ENCODE data around the gene HOXA4. TPM values are rescaled to one million over a fixed set of nuclear protein-coding genes. Genes with fewer than 3 reads are reported as not detected.

The HOXA4 gene
- total and polyA plus RNA-seq, 2 of the 8 experiments (the other 6 are each of a cell fraction or from before 2014, with no cell fraction given), result not detected

GRCh38 chr7:27112955-27113949 lies 17.3 kb downstream of the HOXA4 start:
- Histone ChIP-seq H3K4ac (replicated peaks; ENCODE audit: insufficient read length, low read depth, low read length) (no peak overlapping the region), H3K36me3 (ENCODE audit: control insufficient read depth in 2 of 4, insufficient read depth in 4 of 4, low read length in 3 of 4) (peaks cover 0 to 3% (median 0%) of the 10 kb centered on the region in 4 experiments; a peak in 2 of 8 replicates), H3K79me2 (ENCODE audit: control insufficient read depth in 1 of 2, insufficient read depth in 2 of 2, low read length in 2 of 2) (no peaks in the 10 kb centered on the region), H2AFZ (ENCODE audit: low read length) (no peak overlapping the region), H2AK5ac (ENCODE audit: low read depth, low read length) (no peak overlapping the region), H4K20me1 (replicated peaks in 1 of 2; ENCODE audit: control insufficient read depth in 1 of 2, insufficient read depth in 2 of 2, low read length in 2 of 2) (peaks cover 31 to 44% of the 10 kb centered on the region in 2 experiments), H3K14ac (ENCODE audit: insufficient read length) (no peak overlapping the region), H4K91ac (replicated peaks; ENCODE audit: insufficient read length, low read length) (no peak overlapping the region), H4K8ac (ENCODE audit: extremely low read depth, insufficient read depth, low read length) (no peak overlapping the region), H3K27me3 (replicated peaks in 1 of 4; ENCODE audit: control insufficient read depth in 3 of 4, extremely low read depth in 1 of 4, insufficient read depth in 3 of 4, low read length in 3 of 4) (peaks cover 96 to 99% (median 97%) of the 10 kb centered on the region in 4 experiments), H3K9me3 (ENCODE audit: insufficient read depth in 2 of 2, low read depth in 1 of 2, low read length in 1 of 2) (no peaks in the 10 kb centered on the region), H2BK20ac (ENCODE audit: low read length) (no peak overlapping the region), H3K4me3 (ENCODE audit: extremely low read depth in 1 of 4, insufficient read depth in 2 of 4, low read depth in 3 of 4, low read length in 4 of 4) (peak overlapping the region in 1 of 4 experiments; percentile 42; a peak in 3 of 8 replicates), H3K79me1 (ENCODE audit: low read depth, low read length) (no peaks in the 10 kb centered on the region), H3K4me2 (ENCODE audit: insufficient read depth in 1 of 2, low read depth in 2 of 2, low read length in 2 of 2) (peak overlapping the region; percentile 49 to 54), H3K23ac (ENCODE audit: insufficient read length) (no peak overlapping the region), H4K5ac (ENCODE audit: insufficient read length, low read depth, low read length) (no peak overlapping the region), H2BK12ac (ENCODE audit: low read depth, low read length) (no peak overlapping the region; the same call in 1 of the 2 replicates), H3K56ac (replicated peaks; ENCODE audit: insufficient read length, low read depth, low read length) (no peak overlapping the region), H3K4me1 (replicated peaks in 1 of 4; ENCODE audit: control insufficient read depth in 3 of 4, insufficient read depth in 4 of 4, low read length in 3 of 4) (peaks cover 0 to 11% (median 3%) of the 10 kb centered on the region in 4 experiments; a peak in 5 of 7 replicates), H2BK5ac (ENCODE audit: low read depth, low read length) (no peak overlapping the region), H3K18ac (ENCODE audit: extremely low read depth, low read length) (no peak overlapping the region), H3K9ac (replicated peaks in 1 of 4; ENCODE audit: extremely low read depth in 1 of 4, low read depth in 3 of 4, low read length in 3 of 4) (no peak overlapping the region), H2BK15ac (ENCODE audit: low read length) (no peak overlapping the region), H3K27ac (ENCODE audit: low read depth, low read length) (no peak overlapping the region), H3K23me2 (ENCODE audit: low read depth, low read length) (no peaks in the 10 kb centered on the region), H2BK120ac (replicated peaks; ENCODE audit: low read depth, low read length) (no peak overlapping the region)
- FAIRE-seq (no peak), DNase-seq (ENCODE audit: low read depth in 1 of 2, low spot score in 2 of 2) (peak in 1 of 2 experiments; percentile 78)
- WGBS, 2 experiments (ENCODE audit: extremely low coverage in 1 of 2, insufficient coverage in 1 of 2, insufficient read length in 1 of 2, insufficient replicate concordance in 2 of 2, low coverage in 1 of 2, low lambda C conversion rate in 2 of 2, missing lambda C conversion rate in 1 of 2), result 7% methylated on average over 16 of the region's 57 CpGs; no CpG with 5 or more reads in 1 of the 2 experiments
- ChIA-PET CTCF (ENCODE audit: partially characterized antibody) (no interaction called here), POLR2A (ENCODE audit: partially characterized antibody) (no interaction called here)
- TF ChIP-seq JUN (IDR thresholded peaks at IDR 0.05; ENCODE audit: low read depth, low read length), result no peak
- no peak for TF ChIP-seq BACH1 (IDR thresholded peaks at IDR 0.05; ENCODE audit: low read length)
- no peak for TF ChIP-seq CBX5 (IDR thresholded peaks at IDR 0.05; ENCODE audit: low read depth, low read length)
- no peak for TF ChIP-seq GTF2F1 (IDR thresholded peaks at IDR 0.05; ENCODE audit: borderline replicate concordance, low read depth, low read length)
- 0 out of 2 replicates have a peak, but pooled peaks have one; percentile 16 for TF ChIP-seq KDM1A (IDR thresholded peaks at IDR 0.05; ENCODE audit: borderline replicate concordance, low read length)
- TF ChIP-seq NRF1 (IDR thresholded peaks at IDR 0.05; ENCODE audit: low read depth, low read length), result no peak
- TF ChIP-seq BRCA1 (IDR thresholded peaks at IDR 0.05; ENCODE audit: low read depth, low read length), result no peak
- no peak for TF ChIP-seq HDAC2 (IDR thresholded peaks at IDR 0.05; ENCODE audit: borderline replicate concordance in 1 of 2, low read depth in 2 of 2, low read length in 2 of 2)
- no peak for TF ChIP-seq MAX (IDR thresholded peaks at IDR 0.05)
- no peak for TF ChIP-seq TAF7 (optimal IDR thresholded peaks at IDR 0.05; ENCODE audit: borderline replicate concordance, low read depth, low read length)
- TF ChIP-seq POU5F1 (IDR thresholded peaks at IDR 0.05; ENCODE audit: low read depth, low read length), result no peak
